ENCODE results near the gene DRD1.

The DRD1 gene

DNA sequence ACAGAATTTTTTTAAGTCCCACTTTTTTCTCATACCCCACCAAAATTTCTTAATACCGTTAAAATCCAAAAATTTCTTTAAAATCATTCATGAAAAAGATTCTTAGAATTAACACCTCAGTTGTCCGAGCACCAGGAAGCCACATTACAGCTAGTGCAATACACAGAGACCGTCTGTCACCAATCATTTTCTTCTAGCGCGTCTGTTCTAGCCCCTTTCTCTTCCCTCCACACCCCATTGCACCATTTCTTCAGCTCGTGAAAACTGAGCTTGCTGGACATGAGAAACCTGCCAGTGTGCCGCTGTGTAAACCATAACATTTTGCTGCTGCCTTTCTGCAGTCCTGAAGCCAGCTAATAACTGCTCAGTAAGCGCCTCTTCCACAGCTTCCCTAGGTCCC, 39.4 kb upstream of the DRD1 start:
- H3K4me3 ChIP-seq: no peak overlapping the region
- H3K4me1 ChIP-seq: peaks cover 24% of the 10 kb centered on the region
- H4K20me1 ChIP-seq: peaks cover 88% of the 10 kb centered on the region
- H3K36me3 ChIP-seq: peaks cover 73% of the 10 kb centered on the region
- H3K9ac ChIP-seq: no peak overlapping the region
- H3K9me3 ChIP-seq: no peaks in the 10 kb centered on the region
- H3K27me3 ChIP-seq: no peaks in the 10 kb centered on the region
- H3K4me2 ChIP-seq: no peak overlapping the region
- no peak for TF ChIP-seq Cebpa-rat (IDR thresholded peaks at IDR 0.05)
- no peak overlapping the region for H3K27ac ChIP-seq

GRCh38 chr5:175479125-175479881, 35.3 kb upstream of the DRD1 start:
- H3K4me1 ChIP-seq: peaks cover 29% of the 10 kb centered on the region
- no peaks in the 10 kb centered on the region for H3K9me3 ChIP-seq
- TF ChIP-seq Cebpa-rat (IDR thresholded peaks at IDR 0.05): no peak
- peak overlapping the region; percentile 97 for H3K4me3 ChIP-seq
- H4K20me1 ChIP-seq: peaks cover 47% of the 10 kb centered on the region
- H3K4me2 ChIP-seq: peak overlapping the region; percentile 99
- H3K9ac ChIP-seq: peak overlapping the region; percentile 92
- peaks cover 33% of the 10 kb centered on the region for H3K36me3 ChIP-seq
- H3K27me3 ChIP-seq: no peaks in the 10 kb centered on the region
- H3K27ac ChIP-seq: peak overlapping the region; percentile 95

GRCh38 chr5:175478384-175479124, 34.6 kb upstream of the DRD1 start, which contains the start of gene SFXN1:
SFXN1 (plus strand) TSS chr5:175478560; CDS start chr5:175492104, 13,544 bp downstream.
- no peaks in the 10 kb centered on the region for H3K9me3 ChIP-seq
- no peaks in the 10 kb centered on the region for H3K27me3 ChIP-seq
- peak within 1 kb of the TSS; percentile 92 for H3K9ac ChIP-seq
- H3K4me1 ChIP-seq: peaks cover 29% of the 10 kb centered on the region
- TF ChIP-seq Cebpa-rat (IDR thresholded peaks at IDR 0.05): no peak
- peak within 1 kb of the TSS; percentile 95 for H3K27ac ChIP-seq
- H3K36me3 ChIP-seq: peaks cover 25% of the 10 kb centered on the region
- H3K4me3 ChIP-seq: peak within 1 kb of the TSS; percentile 97
- H3K4me2 ChIP-seq: peak within 1 kb of the TSS; percentile 99
- peaks cover 40% of the 10 kb centered on the region for H4K20me1 ChIP-seq

- Histone ChIP-seq H3K4me1 (peaks cover 29% of the 10 kb centered on the region), H3K4me3 (peak overlapping the region; percentile 97), H3K4me2 (peak overlapping the region; percentile 99), H3K9me3 (no peaks in the 10 kb centered on the region), H3K36me3 (peaks cover 20% of the 10 kb centered on the region), H4K20me1 (peaks cover 34% of the 10 kb centered on the region), H3K27me3 (no peaks in the 10 kb centered on the region), H3K27ac (peak overlapping the region; percentile 95), H3K9ac (peak overlapping the region; percentile 92)
- TF ChIP-seq Cebpa-rat (IDR thresholded peaks at IDR 0.05): no peak
Observed at GRCh38 chr5:175478008-175478383, 34.0 kb upstream of the DRD1 start.

DNA sequence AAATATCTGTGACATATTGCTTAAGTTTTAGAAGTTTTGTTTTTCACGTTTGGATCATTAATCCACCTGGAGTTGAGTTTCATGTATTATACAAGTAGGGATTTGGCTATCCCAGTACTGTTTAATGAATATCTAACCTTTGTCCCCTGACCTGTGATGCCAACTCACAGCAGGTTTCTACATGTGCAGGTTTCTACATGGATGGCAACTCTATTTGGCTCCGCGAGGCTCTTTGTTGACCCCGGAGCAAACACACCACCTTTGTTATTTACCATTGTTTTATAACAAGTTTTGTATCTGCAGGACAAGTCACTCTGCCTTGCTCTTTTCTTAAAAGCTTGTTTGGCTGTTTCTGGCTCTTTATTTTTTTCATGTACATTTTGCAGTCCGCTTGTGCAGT, 33.5 kb upstream of the DRD1 start:
- peak overlapping the region; percentile 99; the same call in 1 of the 2 replicates for H3K4me2 ChIP-seq
- H3K36me3 ChIP-seq: peaks cover 14% of the 10 kb centered on the region
- H3K4me3 ChIP-seq: no peak overlapping the region
- TF ChIP-seq Cebpa-rat (IDR thresholded peaks at IDR 0.05): no peak
- H3K27me3 ChIP-seq: no peaks in the 10 kb centered on the region
- no peak overlapping the region for H3K27ac ChIP-seq
- H3K9me3 ChIP-seq: no peaks in the 10 kb centered on the region
- H3K9ac ChIP-seq: no peak overlapping the region
- peaks cover 29% of the 10 kb centered on the region for H4K20me1 ChIP-seq
- peaks cover 29% of the 10 kb centered on the region for H3K4me1 ChIP-seq

GRCh38 chr5:175475248-175475647, 31.3 kb upstream of the DRD1 start:
- Histone ChIP-seq H3K27ac (no peak overlapping the region), H3K4me1 (peaks cover 12% of the 10 kb centered on the region), H3K9me3 (no peaks in the 10 kb centered on the region), H3K27me3 (no peaks in the 10 kb centered on the region), H3K9ac (no peak overlapping the region), H3K4me3 (no peak overlapping the region), H3K36me3 (no peaks in the 10 kb centered on the region), H4K20me1 (peaks cover 7% of the 10 kb centered on the region), H3K4me2 (no peak overlapping the region)
- TF ChIP-seq Cebpa-rat (IDR thresholded peaks at IDR 0.05): no peak

- H3K36me3 ChIP-seq: no peaks in the 10 kb centered on the region
- no peaks in the 10 kb centered on the region for H3K27me3 ChIP-seq
- H3K9ac ChIP-seq: no peak overlapping the region
- H3K4me1 ChIP-seq: no peaks in the 10 kb centered on the region
- no peak overlapping the region for H3K4me3 ChIP-seq
- H3K9me3 ChIP-seq: no peaks in the 10 kb centered on the region
- no peak overlapping the region for H3K27ac ChIP-seq
- H4K20me1 ChIP-seq: no peaks in the 10 kb centered on the region
- no peak overlapping the region for H3K4me2 ChIP-seq
- no peak for TF ChIP-seq Cebpa-rat (IDR thresholded peaks at IDR 0.05)
Observed at GRCh38 chr5:175472378-175472777, 28.4 kb upstream of the DRD1 start.

GRCh38 chr5:175471628-175472027, 27.6 kb upstream of the DRD1 start:
- TF ChIP-seq Cebpa-rat (IDR thresholded peaks at IDR 0.05): no peak
- Histone ChIP-seq H3K4me1 (no peaks in the 10 kb centered on the region), H3K27me3 (no peaks in the 10 kb centered on the region), H3K9ac (no peak overlapping the region), H4K20me1 (no peaks in the 10 kb centered on the region), H3K27ac (no peak overlapping the region), H3K36me3 (no peaks in the 10 kb centered on the region), H3K4me2 (no peak overlapping the region), H3K9me3 (no peaks in the 10 kb centered on the region), H3K4me3 (no peak overlapping the region)

GRCh38 chr5:175471196-175471595, 27.2 kb upstream of the DRD1 start:
- no peaks in the 10 kb centered on the region for H3K4me1 ChIP-seq
- H3K4me2 ChIP-seq: no peak overlapping the region
- no peak overlapping the region for H3K9ac ChIP-seq
- TF ChIP-seq Cebpa-rat (IDR thresholded peaks at IDR 0.05): no peak
- no peak overlapping the region for H3K27ac ChIP-seq
- no peaks in the 10 kb centered on the region for H4K20me1 ChIP-seq
- H3K4me3 ChIP-seq: no peak overlapping the region
- no peaks in the 10 kb centered on the region for H3K27me3 ChIP-seq
- H3K36me3 ChIP-seq: no peaks in the 10 kb centered on the region
- no peaks in the 10 kb centered on the region for H3K9me3 ChIP-seq

DNA sequence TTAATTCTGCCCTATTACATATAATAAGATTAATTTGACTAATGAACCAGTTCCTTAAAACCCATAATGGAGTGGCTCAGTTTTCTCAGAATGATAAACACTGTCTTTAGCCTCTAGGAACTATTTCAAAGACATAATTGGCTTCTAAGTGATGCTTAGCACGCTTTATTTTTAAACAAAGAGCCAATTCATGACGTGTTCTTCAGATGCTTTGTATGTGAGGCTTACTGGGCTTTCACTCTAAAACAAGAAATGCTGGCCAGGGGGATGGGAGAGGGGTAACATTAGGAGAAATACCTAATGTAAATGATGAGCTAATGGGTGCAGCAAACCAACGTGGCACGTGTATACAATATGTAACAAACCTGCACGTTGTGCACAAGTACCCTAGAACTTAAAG, 26.8 kb upstream of the DRD1 start:
- Histone ChIP-seq H3K9ac (no peak overlapping the region), H3K36me3 (no peaks in the 10 kb centered on the region), H3K27me3 (no peaks in the 10 kb centered on the region), H4K20me1 (no peaks in the 10 kb centered on the region), H3K9me3 (no peaks in the 10 kb centered on the region), H3K4me2 (no peak overlapping the region), H3K27ac (no peak overlapping the region), H3K4me1 (no peaks in the 10 kb centered on the region), H3K4me3 (no peak overlapping the region)
- TF ChIP-seq Cebpa-rat (IDR thresholded peaks at IDR 0.05): no peak

All from BLaER1 (cell line).